ENCODE results near the gene KCNN4.
"Not testable (repeated sequence)": the region's sequence is repeated elsewhere in the genome, so short reads cannot be mapped to it uniquely, and the experiment has no call there.

KCNN4 gene

DNA sequence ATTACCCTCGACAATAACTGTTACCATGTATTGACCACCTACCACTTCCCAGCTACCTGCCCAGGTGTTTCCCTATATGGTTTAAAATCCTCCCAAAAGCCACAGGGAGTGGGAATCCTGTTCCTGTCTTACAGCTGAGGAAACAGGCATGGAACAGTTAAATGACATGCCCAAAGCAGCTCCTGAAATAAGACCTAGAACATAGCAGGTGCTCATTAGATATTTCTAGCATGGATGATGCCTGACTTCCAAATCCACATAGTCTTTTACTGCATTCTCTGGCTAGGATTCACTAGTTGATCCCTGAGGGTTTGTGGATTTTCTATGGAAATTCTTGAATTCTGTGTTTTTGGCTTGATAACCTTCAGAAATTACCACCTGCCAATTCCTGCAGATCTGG, 13.0 kb downstream of the KCNN4 start:
- H3K4me3 ChIP-seq (IDR thresholded peaks at IDR 0.05; ENCODE audit: insufficient read depth, low read depth, low read length), result no peak overlapping the region
- TF ChIP-seq, protein P1, sequence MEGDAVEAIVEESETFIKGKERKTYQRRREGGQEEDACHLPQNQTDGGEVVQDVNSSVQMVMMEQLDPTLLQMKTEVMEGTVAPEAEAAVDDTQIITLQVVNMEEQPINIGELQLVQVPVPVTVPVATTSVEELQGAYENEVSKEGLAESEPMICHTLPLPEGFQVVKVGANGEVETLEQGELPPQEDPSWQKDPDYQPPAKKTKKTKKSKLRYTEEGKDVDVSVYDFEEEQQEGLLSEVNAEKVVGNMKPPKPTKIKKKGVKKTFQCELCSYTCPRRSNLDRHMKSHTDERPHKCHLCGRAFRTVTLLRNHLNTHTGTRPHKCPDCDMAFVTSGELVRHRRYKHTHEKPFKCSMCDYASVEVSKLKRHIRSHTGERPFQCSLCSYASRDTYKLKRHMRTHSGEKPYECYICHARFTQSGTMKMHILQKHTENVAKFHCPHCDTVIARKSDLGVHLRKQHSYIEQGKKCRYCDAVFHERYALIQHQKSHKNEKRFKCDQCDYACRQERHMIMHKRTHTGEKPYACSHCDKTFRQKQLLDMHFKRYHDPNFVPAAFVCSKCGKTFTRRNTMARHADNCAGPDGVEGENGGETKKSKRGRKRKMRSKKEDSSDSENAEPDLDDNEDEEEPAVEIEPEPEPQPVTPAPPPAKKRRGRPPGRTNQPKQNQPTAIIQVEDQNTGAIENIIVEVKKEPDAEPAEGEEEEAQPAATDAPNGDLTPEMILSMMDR (conservative IDR thresholded peaks at IDR 0.05; ENCODE audit: low read depth, low read length), result no peak
- no peak overlapping the region for H3K9ac ChIP-seq
- no peaks in the 10 kb centered on the region for H3K36me3 ChIP-seq (ENCODE audit: insufficient read depth)
- H4K20me1 ChIP-seq (ENCODE audit: insufficient read depth), result no peaks in the 10 kb centered on the region
- no peaks in the 10 kb centered on the region for H3K4me1 ChIP-seq (ENCODE audit: low read depth, poor library complexity, severe bottlenecking)
- peaks cover 6% of the 10 kb centered on the region; the same call in 1 of the 2 replicates for H3K27me3 ChIP-seq (ENCODE audit: insufficient read depth, low read depth)
- no peaks in the 10 kb centered on the region for H3K79me2 ChIP-seq (ENCODE audit: insufficient read depth, low read depth)
- H3K4me2 ChIP-seq, result no peak overlapping the region
- no peak overlapping the region for H2AFZ ChIP-seq (ENCODE audit: low read depth)
- no peak overlapping the region for H3K27ac ChIP-seq

DNA sequence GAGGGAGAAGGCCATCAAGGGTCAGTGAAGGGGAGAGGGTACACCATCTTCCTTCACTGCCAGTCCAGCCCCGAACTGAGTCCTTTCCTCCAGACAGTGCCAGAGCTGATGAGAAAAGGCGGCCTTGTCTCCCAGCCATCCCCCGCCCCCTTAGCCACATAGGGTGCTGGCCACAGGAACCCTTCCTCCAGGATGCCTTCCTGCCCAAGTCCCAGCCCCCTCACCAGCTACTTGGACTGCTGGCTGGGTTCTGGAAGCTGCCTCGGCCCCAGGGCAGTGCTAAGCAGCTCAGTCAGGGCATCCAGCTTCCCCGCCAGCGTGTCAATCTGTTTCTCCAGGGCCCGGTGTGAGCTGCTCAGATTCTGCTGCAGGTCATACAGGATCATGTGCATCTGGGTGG, 13.5 kb downstream of the KCNN4 start:
- Histone ChIP-seq H3K27me3 (ENCODE audit: insufficient read depth, low read depth) (peaks cover 2% of the 10 kb centered on the region; the same call in 1 of the 2 replicates), H3K4me3 (IDR thresholded peaks at IDR 0.05; ENCODE audit: insufficient read depth, low read depth, low read length) (no peak overlapping the region), H4K20me1 (ENCODE audit: insufficient read depth) (no peaks in the 10 kb centered on the region), H3K4me1 (ENCODE audit: low read depth, poor library complexity, severe bottlenecking) (no peaks in the 10 kb centered on the region), H3K36me3 (ENCODE audit: insufficient read depth) (no peaks in the 10 kb centered on the region), H3K27ac (no peak overlapping the region), H2AFZ (ENCODE audit: low read depth) (no peak overlapping the region), H3K4me2 (no peak overlapping the region), H3K9ac (no peak overlapping the region), H3K79me2 (ENCODE audit: insufficient read depth, low read depth) (no peaks in the 10 kb centered on the region)
- TF ChIP-seq, protein P1 (conservative IDR thresholded peaks at IDR 0.05; ENCODE audit: low read depth, low read length), result no peak

DNA sequence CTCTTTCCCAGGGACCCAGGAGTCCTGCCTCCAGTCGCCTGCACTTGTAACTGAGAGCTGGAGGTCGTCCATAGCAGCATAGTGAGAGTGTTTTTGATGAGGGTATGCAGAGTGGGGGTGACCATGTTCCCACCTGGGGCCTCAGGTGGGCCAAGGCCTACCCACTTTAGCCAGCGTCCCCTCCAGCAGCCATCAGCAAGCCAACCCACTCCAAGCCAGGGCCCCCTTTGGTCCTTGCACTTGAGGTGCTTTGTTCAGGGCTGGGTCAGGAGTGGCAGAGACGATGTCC, 14.1 kb downstream of the KCNN4 start:
- no peaks in the 10 kb centered on the region for H3K36me3 ChIP-seq (ENCODE audit: insufficient read depth)

DNA sequence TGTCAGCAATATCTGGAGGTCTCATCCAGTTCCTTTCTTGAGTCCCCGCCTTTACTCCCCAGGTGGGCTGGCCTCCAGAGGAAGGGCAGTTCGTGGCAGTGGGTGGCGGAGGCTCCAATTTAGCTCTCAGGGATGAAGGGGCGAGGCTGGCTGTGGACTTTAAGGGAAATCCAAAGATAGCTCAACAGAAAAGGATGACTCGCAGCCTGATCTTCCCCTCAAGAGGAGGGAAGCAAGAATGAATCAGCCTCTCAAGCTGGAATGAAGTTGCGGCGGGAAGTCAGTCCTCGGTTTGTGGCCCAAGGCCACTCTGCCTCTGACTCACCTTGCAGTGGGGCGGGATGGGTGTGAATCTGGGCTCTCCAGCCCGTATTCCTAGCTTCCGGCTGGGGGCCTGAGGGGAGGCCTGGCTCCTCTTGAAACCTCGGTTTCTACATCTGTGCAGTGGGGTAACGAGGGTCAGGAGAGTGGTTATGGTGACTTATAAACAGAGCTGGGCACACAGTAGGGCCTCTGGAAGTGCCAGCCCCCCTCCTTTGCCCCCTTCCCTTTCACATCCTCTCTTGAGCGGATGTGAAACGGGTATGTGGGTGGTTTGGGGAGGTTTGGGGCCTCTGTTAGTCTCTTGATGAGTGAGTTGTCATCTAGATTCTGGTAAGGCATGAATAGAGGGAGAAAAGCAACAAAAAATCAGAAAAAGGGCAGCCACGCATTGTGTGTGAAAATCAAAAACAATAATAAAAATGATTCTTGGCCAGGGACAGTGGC, 15.5 kb downstream of the KCNN4 start:
- Histone ChIP-seq H3K4me1 (ENCODE audit: low read depth, poor library complexity, severe bottlenecking) (no peaks in the 10 kb centered on the region), H3K79me2 (ENCODE audit: insufficient read depth, low read depth) (no peaks in the 10 kb centered on the region), H3K4me2 (no peak overlapping the region), H3K27me3 (ENCODE audit: insufficient read depth, low read depth) (no peaks in the 10 kb centered on the region), H3K4me3 (IDR thresholded peaks at IDR 0.05; ENCODE audit: insufficient read depth, low read depth, low read length) (no peak overlapping the region), H3K9ac (no peak overlapping the region), H3K36me3 (ENCODE audit: insufficient read depth) (no peaks in the 10 kb centered on the region), H2AFZ (ENCODE audit: low read depth) (no peak overlapping the region), H3K27ac (no peak overlapping the region), H4K20me1 (ENCODE audit: insufficient read depth) (no peaks in the 10 kb centered on the region)
- TF ChIP-seq, protein P1 (conservative IDR thresholded peaks at IDR 0.05; ENCODE audit: low read depth, low read length), result no peak

More for the DNA sequence above, 14.1 kb downstream of the KCNN4 start:
- Histone ChIP-seq H3K4me2 (no peak overlapping the region), H4K20me1 (ENCODE audit: insufficient read depth) (no peaks in the 10 kb centered on the region), H3K27ac (no peak overlapping the region), H3K4me1 (ENCODE audit: low read depth, poor library complexity, severe bottlenecking) (no peaks in the 10 kb centered on the region), H2AFZ (ENCODE audit: low read depth) (no peak overlapping the region), H3K27me3 (ENCODE audit: insufficient read depth, low read depth) (peaks cover 1% of the 10 kb centered on the region; the same call in 1 of the 2 replicates), H3K9ac (no peak overlapping the region), H3K4me3 (IDR thresholded peaks at IDR 0.05; ENCODE audit: insufficient read depth, low read depth, low read length) (no peak overlapping the region), H3K79me2 (ENCODE audit: insufficient read depth, low read depth) (no peaks in the 10 kb centered on the region)
- TF ChIP-seq, protein P1 (conservative IDR thresholded peaks at IDR 0.05; ENCODE audit: low read depth, low read length), result peak; percentile 34; the same call in 1 of the 2 replicates

DNA sequence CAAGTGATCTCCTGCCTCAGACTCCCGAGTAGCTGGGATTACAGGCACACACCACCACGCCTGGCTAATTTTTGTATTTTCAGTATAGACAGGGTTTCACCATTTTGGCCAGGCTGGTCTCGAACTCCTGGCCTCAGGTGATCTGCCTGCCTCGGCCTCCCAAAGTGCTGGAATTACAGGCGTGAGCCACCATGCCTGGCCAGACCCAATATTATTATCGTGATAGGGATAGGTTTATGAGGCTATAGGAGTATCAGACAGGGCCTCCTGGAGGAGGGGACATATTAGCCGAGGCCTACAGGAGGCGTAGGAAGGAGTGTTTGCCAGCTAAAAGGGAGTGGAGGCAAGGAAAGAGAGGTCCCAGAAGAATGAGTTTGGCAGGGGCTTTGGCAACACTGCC, 16.1 kb downstream of the KCNN4 start:
- H3K9ac ChIP-seq; H2AFZ ChIP-seq (ENCODE audit: low read depth); H3K27ac ChIP-seq; H4K20me1 ChIP-seq (ENCODE audit: insufficient read depth); H3K27me3 ChIP-seq (ENCODE audit: insufficient read depth, low read depth); H3K4me3 ChIP-seq (IDR thresholded peaks at IDR 0.05; ENCODE audit: insufficient read depth, low read depth, low read length); H3K36me3 ChIP-seq (ENCODE audit: insufficient read depth); H3K4me2 ChIP-seq; H3K4me1 ChIP-seq (ENCODE audit: low read depth, poor library complexity, severe bottlenecking); H3K79me2 ChIP-seq (ENCODE audit: insufficient read depth, low read depth): not testable (repeated sequence)
